Glomerular endothelial cell (primary cell): ENCODE results near the gene SETD3. TPM values are rescaled to one million over a fixed set of nuclear protein-coding genes. Genes with fewer than 3 reads are reported as not detected.

ENCODE experiments used
- total RNA-seq: library from RNA; depleted of rRNA; stranded (reverse); fragments of >200 nt; gene quantifications from 2 replicates; pipeline ENCODE4 v1.2.3, GENCODE V29; 2015

Gene SETD3
- total RNA-seq, 1 donor from 2014 or later: 53.9 TPM

Other genes with a start within 250 kb of the SETD3 start
- gene BCL11B, start 208.7 kb downstream of the SETD3 start, total RNA-seq: 0.18 TPM in 1 of 2 replicates, not detected in the other
- gene CCNK, start 550 bp upstream of the SETD3 start, total RNA-seq: 25.5 and 41.1 TPM in 2 replicates
- 9.7 and 18.6 TPM in 2 replicates for gene CCDC85C, start 123.3 kb upstream of the SETD3 start, total RNA-seq
- 2.6 and 4.3 TPM in 2 replicates for gene HHIPL1, start 164.3 kb upstream of the SETD3 start, total RNA-seq
- 0.12 and 2.2 TPM in 2 replicates for gene CYP46A1, start 203.4 kb upstream of the SETD3 start, total RNA-seq